GM23338 (cell line): ENCODE measurements around the gene TENM4.

Experiments used
- CREB1 ChIP-seq: fragments of 250-450 bp; sonication (Bioruptor Pico); IDR thresholded peaks from 2 replicates; pipeline ENCODE4 v1.5.0; 2020; ENCODE audit warnings: low read depth, mild to moderate bottlenecking, moderate library complexity
- CTCF ChIP-seq, 2 experiments: fragments of 200-600 bp in 1 of 2; sonication (generic) in 1 of 2; conservative IDR thresholded peaks; 2 replicates each; pipeline versions ENCODE4 v1.5.1 to v1.6.1; 2016 to 2017; ENCODE audit warnings: antibody characterized with exemption in 2 of 2, low read depth in 2 of 2, mild to moderate bottlenecking in 2 of 2, moderate library complexity in 1 of 2
- ETS1 ChIP-seq: IDR thresholded peaks from 2 replicates; pipeline ENCODE4 v1.6.1; 2016; ENCODE audit warnings: antibody characterized with exemption
- EZH2 ChIP-seq: fragments of 200-600 bp; sonication (generic); IDR thresholded peaks from one replicate; pipeline ENCODE4 v1.8.0; 2017; ENCODE audit warnings: antibody characterized with exemption, mild to moderate bottlenecking, low read depth; ENCODE audit not compliant: unreplicated experiment
- EZH2phosphoT487 ChIP-seq: fragments of 200-600 bp; sonication (generic); IDR thresholded peaks from one replicate; pipeline ENCODE4 v1.8.1; 2018; ENCODE audit warnings: antibody characterized with exemption; ENCODE audit not compliant: unreplicated experiment
- JUNB ChIP-seq: IDR thresholded peaks from one replicate; pipeline ENCODE4 v1.6.1; 2016; ENCODE audit warnings: antibody characterized with exemption; ENCODE audit not compliant: unreplicated experiment
- NANOG ChIP-seq: IDR thresholded peaks from 2 replicates; pipeline ENCODE4 v1.6.1; 2016; ENCODE audit warnings: antibody characterized with exemption, borderline replicate concordance
- POLR2AphosphoS5 ChIP-seq: IDR thresholded peaks from 2 replicates; pipeline ENCODE4 v1.6.1; 2016; ENCODE audit warnings: antibody characterized with exemption, low read depth
- REST ChIP-seq: IDR thresholded peaks from one replicate; pipeline ENCODE4 v1.6.1; 2018; ENCODE audit warnings: antibody characterized with exemption; ENCODE audit not compliant: unreplicated experiment
- STAT1 ChIP-seq: IDR thresholded peaks from one replicate; pipeline ENCODE4 v1.6.1; 2016; ENCODE audit warnings: antibody characterized with exemption; ENCODE audit not compliant: unreplicated experiment
- ZNF114 ChIP-seq: fragments of 250-450 bp; sonication (Bioruptor Pico); IDR thresholded peaks from 2 replicates; pipeline ENCODE4 v1.5.0; 2020; ENCODE audit warnings: mild to moderate bottlenecking, moderate library complexity
- ZNF331 ChIP-seq: fragments of 250-450 bp; sonication (Bioruptor Pico); IDR thresholded peaks from 2 replicates; pipeline ENCODE4 v1.5.0; 2020; ENCODE audit warnings: low read depth, mild to moderate bottlenecking, moderate library complexity
- ZNF462 ChIP-seq: fragments of 250-450 bp; sonication (Bioruptor Pico); IDR thresholded peaks from 2 replicates; pipeline ENCODE4 v1.5.0; 2020; ENCODE audit warnings: mild to moderate bottlenecking, moderate library complexity

GRCh38 chr11:78767027-78767932, 673.5 kb downstream of the TENM4 start:
- TF ChIP-seq POLR2AphosphoS5 = no peak
- no peak for TF ChIP-seq CTCF (conservative IDR thresholded peaks at IDR 0.05; ENCODE audit: low read depth in 2 of 2)
- TF ChIP-seq EZH2 = no peak
- TF ChIP-seq STAT1 = no peak
- no peak for TF ChIP-seq ZNF114 (CRISPR knock-in tag)
- no peak for TF ChIP-seq EZH2phosphoT487
- no peak for TF ChIP-seq ETS1
- TF ChIP-seq REST = no peak
- TF ChIP-seq CREB1 (CRISPR knock-in tag) = no peak
- no peak for TF ChIP-seq JUNB
- TF ChIP-seq NANOG = no peak
- no peak for TF ChIP-seq ZNF331 (CRISPR knock-in tag)
- TF ChIP-seq ZNF462 (CRISPR knock-in tag) = no peak
